Hepatic stellate cell (primary cell): Measurements from ENCODE around the gene CACNA1F.
"Not testable (repeated sequence)": the region's sequence is repeated elsewhere in the genome, so short reads cannot be mapped to it uniquely, and the experiment has no call there.

Experiments
- DNase-seq: peaks from one replicate; pipeline ENCODE4 v3.0.0; 2011; ENCODE audit warnings: low spot score

The CACNA1F gene

DNA sequence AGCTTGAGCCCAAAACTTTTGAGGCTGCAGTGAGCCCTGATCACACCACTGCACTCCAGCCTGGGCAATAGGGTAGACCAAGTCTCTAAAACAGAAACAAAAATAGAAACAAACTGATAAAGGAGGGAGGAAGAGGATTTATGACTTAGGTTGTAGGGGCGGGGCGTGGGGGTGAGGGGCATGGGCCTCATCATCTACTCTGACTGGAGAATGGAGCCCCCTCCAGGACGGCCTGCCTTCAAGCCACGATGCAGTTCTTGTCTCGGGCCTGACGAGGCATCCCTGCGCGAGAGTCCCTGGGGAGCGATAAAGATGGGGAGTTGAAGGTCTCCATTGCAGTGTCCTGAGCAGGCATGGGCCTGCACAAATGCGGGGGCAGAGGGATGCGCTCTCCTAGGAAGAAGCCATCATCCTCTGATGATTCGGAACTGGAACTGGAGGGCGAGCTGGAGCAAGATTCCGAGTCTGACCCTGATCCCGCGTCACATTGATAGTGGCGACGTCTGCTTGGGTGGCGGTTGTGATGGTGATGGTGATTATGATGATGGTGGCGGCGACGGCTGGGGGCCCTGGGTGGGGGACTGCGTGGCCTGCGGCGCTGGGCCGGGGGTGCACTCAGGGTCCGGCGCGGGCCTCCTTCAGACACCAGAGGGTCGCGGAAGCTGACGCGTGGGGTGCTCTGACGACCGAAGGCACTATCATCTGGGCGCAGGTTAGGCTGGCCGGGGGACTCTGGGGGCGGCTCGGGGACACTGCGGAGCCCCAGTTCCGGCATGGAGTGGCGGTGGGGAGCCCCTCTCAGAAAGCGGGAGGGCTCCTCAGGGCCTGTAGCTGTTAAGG lies 57.5 kb downstream of the CACNA1F start:
- no peak for DNase-seq

DNA sequence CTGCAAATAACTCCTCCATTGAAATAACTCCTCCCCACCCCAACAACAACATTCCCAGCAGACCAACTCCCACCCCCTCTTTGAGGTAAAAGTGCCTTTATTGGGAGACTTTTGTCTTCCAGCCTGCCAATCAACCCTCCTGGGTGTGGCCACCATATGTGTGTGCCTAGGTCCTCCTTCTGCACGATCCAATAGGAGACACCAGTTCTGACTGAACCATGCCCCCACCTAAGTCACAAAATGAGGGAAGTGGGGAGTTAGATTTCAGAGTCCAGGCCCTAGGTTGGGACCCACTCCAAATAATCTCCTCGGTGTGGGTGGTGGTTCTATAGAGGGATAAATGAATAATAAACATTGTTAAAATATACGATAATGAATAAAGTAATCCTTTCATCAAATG lies 58.4 kb downstream of the CACNA1F start:
- DNase-seq: no peak

DNA sequence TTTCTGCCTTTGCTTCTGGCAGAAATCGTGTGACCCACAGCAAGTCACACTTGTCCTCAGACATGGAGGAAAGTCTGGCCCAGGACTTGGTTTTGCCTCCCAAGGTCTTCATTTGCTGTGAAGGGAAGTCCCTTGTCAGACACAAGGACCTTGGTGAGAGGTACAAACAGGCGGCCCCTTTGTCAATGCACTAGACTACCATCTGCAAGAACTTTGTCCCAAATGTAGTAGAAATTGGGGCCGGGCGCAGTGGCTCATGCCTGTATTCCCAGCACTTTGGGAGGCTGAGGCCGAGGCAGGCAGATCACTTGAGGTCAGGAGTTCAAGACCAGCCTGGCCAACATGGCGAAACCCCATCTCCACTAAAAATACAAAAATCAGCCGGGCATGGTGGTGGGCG lies 59.6 kb downstream of the CACNA1F start:
- not testable (repeated sequence) for DNase-seq

DNA sequence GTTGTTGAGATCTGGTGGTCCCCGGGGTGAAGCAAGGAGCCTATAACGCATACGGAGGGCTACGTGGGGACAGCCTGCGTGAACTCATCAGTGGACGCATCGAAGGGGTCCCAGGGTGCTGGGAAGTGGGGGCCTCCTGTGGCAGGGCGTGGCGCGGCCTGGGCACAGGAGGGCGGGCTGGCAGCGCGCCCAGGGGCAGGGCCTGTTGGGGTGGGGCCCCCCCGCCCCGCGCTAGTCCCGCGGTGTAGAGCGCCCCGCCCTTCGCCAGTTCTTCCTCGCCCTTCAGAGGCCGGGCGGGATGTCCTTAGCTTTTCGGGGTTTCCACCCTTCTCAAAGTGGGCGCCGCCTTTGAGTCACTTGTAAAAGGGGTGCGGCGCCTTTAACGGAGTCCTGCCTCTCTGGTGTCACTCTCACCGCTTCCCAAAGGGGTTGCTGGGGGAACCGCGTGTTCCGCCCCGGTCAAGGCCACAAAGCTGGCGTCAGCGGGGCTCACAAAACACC lies 60.8 kb downstream of the CACNA1F start:
- DNase-seq: no peak

DNA sequence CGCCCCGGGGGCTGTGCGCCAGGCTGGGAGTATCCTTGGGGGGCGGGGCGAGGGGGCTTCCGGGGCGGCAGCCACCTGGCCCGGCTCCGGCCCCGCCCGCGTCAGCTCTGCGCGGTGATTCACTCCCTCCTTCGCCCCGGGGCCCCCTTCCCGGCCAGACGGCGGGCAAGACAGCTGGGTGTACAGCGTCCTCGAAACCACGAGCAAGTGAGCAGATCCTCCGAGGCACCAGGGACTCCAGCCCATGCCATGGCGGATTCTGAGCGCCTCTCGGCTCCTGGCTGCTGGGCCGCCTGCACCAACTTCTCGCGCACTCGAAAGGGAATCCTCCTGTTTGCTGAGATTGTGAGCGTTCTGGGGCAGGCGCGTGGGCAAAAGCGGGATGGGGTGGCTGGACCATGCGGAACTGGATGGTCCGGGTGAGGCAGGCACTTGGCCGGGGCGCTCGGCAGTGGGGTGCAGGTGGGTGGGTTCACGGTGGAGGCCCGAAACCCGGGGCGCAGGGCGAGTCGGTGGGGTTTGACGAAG lies 61.3 kb downstream of the CACNA1F start, which contains the start of gene PLP2:
TSS of gene PLP2 (plus strand) at position 147 of the 528 bp plus-strand sequence. CDS start at position 250, 103 bp downstream.
- DNase-seq: peak; percentile 44

DNA sequence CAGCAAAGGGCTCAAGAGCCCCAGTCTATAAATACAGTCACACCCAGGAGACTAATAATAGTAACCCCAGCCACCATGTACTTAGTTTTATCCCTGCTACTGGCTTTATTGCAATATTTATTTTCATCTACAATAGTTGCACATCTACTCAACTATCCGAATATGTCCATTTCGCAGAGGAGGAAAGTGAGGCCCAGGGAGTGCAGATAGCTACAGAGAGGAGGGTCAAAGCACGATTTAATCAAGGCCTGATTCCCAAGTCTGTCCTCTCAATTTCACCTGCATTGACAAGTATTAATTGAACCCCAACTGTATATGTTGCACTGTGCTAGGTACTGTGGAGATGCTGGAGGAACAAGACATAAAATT lies 65.4 kb downstream of the CACNA1F start:
- DNase-seq: no peak

DNA sequence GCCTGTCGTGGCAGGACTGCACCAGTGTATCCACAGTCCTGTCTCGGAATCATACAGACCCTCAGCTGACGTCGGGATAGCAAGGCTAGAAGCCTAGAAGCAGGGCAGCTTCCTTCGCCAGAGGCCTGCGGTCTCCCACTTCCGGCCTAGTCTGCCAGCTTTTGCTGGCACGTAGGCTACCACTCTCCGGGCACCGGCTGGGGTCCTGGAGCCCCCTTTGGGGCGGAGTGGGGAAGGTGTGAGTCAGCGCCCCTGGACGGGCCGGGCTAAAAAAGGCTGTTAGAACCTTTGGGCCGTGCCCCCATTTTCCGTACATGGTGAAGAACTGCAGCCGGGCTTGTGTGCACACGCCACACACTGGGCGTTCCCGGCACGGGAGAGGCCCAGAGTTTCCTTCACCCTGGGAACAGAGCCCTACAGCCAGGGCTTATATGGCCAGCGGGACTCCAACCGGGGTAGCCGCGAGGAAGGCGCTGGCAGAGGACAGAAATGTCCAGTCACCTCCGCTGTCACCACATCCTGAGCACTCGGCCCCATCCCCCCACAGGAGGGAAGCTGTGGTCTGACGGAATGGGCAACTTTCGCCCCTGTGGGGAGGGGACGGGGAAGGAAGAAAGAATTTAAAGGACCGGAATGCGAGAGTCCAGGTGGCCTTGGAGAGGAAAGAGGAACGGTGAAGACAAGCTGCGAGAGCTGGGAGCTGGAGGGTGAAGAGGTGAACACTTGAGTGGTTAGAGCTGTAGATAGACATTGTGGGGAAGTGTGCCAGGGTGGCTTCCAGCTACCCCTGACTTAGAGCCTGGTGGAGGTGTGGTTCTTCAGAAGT lies 66.0 kb downstream of the CACNA1F start:
- DNase-seq: peak; percentile 74

DNA sequence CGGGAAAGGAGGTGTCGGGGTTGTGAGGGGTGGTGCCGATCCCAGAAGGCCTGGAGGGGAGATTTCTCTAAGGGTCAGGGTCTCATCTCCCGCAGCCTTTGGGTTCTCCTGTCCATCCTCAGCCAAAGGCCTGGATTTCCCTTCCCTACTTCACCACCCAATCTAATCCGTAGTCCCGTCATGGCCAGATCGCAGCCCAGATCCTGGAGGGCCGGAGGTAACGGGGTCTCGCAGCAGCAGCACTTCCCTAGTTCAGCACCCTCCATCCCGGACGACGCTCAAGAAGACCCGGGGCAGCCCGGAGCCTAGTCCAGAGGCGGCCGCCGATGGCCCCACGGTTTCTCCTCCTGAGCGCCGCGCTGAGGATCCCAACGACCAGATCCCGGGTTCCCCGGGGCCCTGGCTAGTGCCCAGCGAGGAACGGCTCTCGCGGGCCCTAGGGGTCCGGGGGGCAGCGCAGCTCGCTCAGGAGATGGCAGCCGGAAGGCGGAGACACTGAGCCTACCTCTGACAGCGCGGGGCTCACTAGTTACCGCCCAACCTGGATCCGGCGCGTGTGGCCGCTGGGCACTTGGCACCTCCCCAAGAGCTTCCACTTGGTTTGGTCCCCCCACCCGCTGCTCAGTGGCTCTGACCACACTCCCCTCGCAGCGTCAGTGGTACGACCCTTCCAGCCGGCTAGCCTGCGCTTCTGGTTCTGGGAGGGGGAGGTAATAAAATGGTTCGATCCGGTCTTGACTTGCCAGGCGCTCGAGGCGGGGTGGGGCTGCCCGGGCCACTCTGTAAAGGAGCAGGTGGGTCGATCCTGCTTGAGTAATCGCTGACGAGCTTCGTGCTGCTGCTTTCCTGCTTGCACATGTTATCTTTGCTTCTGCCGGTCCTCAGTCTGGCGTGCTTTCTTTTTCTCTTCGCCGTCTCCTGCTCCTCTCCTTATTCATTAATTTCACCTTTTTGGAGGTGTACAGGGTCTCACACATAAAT lies 66.9 kb downstream of the CACNA1F start:
- peak; percentile 68 for DNase-seq

DNA sequence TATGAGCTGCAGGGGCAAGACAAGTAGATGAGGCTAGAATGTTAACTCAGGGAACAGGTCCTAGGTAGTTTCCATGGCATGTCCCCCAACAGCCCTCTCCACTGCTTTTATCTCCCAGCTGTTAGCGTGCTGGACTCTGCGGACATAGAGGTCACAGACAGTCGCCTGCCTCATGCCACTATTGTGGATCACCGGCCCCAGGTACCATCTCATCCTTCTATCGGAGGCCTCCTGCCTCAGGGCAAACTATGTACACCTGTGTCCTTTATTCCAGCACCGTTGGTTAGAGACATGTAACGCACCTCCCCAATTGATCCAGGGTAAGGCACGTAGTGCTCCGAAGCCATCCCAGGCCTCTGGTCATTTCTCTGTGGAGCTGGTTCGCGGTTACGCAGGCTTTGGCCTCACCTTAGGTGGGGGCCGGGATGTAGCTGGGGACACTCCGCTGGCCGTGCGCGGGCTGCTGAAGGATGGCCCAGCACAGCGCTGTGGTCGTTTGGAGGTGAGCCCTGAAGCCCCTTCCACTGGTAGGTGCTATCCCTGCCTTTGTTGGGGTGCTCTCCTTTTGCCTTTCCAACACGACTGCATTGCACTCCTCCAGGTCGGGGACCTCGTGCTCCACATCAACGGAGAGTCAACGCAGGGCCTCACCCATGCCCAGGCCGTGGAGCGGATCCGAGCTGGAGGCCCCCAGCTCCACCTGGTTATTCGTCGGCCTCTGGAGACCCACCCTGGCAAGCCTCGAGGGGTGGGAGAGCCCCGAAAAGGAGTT lies 68.4 kb downstream of the CACNA1F start:
- no peak for DNase-seq

DNA sequence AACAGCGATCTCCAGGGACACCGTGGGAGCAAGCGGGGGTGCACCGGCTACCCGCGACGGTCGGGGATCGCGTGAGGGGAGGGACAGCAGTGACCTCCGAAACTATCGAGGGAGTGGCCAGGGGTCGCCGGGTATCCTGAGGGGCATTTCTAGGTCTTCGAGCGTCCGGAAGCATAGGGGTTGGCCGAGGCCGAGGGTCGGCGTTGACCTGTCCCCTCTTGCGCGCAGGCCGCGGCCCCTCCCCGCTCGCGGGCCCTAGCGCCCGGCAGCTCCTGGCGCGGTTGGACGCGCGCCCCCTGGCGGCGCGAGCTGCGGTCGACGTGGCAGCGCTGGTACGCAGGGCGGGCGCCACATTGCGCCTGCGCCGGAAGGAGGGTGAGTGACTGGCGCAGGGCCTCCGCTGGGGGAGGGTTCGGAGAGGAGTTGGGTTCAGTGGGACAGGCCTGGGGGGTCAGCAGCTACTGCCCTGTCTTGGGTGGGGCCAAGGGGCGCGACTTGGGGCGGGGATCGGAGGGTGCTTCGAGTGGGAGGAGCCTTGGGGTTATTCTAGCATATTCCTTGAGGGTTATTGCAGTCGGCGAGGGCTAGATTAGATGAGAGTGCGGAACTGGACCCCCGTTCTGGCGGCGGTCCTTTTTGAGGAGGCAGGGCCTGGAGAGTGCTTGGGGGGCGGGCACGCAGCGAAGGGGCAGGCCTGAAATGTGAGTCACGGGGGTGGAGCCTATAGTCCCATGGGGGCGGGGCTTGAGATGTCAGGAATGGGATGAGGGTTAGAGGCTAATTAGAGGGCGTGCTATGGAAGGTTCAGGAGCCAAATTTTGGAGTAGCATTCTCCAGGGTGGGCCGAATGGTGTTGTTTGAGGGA lies 69.4 kb downstream of the CACNA1F start:
- peak; percentile 85 for DNase-seq

DNA sequence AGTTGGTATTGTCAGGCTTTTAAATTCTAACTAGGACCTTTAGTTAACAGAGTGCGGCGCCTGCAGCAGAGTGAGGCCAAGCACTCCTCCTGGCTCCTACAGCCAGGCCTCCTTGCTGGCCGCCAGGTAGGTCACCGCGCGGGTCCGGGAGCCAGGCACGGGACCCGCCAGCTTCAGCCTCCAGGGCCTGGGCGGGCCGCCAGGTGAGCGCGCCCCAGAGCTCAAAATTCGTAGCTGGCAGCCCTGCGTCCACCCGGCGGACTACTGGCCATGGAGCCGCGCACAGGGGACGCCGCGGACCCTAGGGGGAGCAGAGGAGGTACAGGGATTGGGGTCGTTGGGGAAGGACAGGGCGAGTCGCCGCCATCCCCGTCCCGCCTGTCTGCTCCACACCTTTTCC lies 70.5 kb downstream of the CACNA1F start, which contains the start of gene MAGIX:
TSS of gene MAGIX (plus strand) at position 139 of the 400 bp plus-strand sequence. CDS start at position 271, 132 bp downstream.
- no peak for DNase-seq

DNA sequence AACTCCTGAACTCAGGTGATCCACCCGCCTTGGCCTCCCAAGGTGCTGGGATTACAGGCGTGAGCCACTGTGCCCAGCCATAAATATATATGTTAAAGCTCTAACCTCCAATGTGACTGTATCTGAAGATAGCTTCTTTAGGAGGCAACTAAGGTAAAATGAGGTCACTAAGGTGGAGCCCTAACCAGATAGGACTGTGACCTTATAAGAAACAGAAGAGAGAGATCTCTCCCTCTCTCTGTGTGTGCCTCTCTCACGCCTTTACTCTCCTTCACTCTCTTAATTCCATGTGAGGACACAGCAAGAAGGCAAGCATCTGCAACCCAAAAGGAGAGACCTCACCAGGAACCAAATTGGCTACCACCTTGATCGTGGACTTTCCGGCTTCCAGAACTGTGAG lies 71.5 kb downstream of the CACNA1F start:
- DNase-seq: no peak

DNA sequence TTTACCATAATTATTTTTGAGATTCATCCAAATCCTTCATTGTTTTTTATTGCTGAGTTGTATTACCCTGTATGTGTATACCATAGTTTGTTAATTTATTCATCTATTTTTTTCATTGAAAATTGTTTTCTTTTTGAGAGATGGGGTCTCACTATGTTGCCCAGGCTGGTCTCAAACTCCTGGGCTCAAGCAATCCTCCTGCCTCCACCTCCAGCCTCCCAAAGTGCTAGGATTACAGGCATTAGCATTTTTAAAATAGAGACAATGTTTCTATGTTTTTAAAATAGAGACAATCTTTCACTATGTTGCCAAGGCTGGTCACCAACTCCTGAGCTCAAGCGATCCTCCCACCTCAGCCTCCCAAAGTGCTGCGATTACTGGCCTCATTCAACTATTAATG lies 72.2 kb downstream of the CACNA1F start:
- no peak for DNase-seq

DNA sequence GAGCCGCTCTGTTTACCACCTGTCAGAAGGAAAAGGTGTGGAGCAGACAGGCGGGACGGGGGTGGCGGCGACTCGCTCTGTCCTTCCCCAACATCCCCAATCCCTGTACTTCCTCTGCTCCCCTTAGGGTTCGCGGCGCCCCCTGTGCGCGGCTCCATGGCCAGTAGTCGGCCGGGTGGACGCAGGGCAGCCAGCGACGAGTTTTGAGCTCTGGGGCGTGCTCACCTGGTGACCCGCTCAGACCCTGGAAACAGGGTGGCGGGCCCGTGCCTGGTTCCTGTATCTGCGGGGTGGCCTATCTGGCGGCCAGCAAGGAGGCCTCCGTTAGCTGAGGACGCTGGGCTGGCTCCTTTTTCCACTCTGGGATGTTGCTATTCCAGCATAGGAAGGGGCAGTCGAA lies 75.9 kb downstream of the CACNA1F start:
- DNase-seq: no peak

DNA sequence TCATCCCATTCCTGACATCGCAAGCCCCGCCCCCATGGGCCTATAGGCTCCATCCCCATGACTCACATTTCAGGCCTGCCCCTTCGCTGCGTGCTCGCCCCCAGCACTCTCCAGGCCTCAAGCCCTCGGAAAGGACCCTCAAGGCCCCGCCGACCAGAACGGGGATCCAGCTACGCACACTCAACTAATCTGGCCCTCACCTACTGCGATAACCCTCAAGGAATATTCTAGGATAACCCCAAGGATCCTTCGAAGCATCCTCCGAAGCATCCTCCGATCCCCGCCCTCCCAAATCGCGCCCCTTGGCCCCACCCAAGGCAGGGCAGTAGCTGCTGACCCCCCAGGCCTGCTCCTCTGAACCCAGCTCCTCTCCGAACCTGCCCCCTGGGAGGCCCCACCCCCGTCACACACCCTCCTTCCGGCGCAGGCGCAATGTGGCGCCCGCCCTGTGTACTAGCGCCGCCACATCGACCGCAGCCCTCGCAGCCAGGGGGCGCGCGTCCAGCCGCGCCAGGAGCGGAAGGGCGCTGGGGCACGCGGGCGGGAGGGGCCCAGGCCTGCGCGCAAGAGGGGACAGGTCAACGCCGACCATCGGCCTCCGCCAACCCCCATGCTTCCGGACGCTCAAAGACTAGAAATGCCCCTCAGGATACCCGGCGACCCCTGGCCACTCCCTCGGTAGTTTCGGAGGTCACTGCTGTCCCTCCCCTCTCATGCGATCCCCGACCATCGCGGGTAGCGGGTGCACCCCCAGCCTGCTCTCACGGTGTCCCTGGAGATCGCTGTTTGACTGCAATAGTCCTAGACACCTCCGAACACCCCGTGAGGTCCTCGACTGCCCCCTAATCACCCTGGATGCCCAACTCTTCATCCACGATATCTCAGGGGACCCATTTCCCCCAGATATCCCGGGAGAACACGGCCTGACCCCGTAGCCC lies 77.0 kb downstream of the CACNA1F start:
- peak; percentile 85 for DNase-seq

DNA sequence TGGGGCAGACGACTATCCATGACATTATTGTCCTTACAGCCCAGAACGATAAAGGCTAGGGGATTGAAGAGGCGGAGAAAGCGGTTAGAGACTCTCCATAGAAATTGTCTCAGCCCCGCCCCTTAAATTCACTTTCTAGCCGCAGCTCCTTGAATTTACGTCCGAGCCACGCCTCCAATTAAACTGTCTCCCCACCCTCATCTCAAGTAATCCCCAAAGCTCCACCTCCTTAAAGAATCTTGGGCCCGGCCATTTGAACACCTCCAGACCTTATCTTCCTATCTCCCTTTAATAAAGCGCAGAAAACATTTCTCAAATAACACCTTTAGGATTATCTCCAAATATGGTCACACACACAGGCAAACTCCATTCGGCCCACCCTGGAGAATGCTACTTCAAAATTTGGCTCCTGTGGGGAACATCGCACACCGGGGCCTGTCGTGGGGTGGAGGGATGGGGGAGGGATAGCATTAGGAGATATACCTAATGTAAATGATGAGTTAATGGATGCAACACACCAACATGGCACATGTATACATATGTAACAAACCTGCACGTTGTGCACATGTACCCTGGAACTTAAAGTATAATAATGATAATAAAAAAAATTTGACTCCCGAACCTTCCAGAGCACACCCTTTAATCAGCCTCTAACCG lies 77.8 kb downstream of the CACNA1F start:
- peak; percentile 40 for DNase-seq
